Brain microvascular endothelial cell (primary cell): ENCODE data around the gene VCPKMT.
"Not testable (repeated sequence)": the region's sequence is repeated elsewhere in the genome, so short reads cannot be mapped to it uniquely, and the experiment has no call there.

ENCODE experiments used
- DNase-seq: peaks from one replicate; pipeline ENCODE4 v3.0.0-alpha.2; 2020
- H3K27ac ChIP-seq: fragments of 250-450 bp; sonication (Bioruptor Pico); 2 replicates; pipeline ENCODE4 v1.5.1; 2020; ENCODE audit warnings: mild to moderate bottlenecking, moderate library complexity
- H3K27me3 ChIP-seq: fragments of 250-450 bp; sonication (Bioruptor Pico); replicated peaks from 2 replicates; pipeline ENCODE4 v1.5.1; 2020; ENCODE audit warnings: mild to moderate bottlenecking
- H3K36me3 ChIP-seq: fragments of 250-450 bp; sonication (Bioruptor Pico); replicated peaks from 2 replicates; pipeline ENCODE4 v1.5.1; 2020; ENCODE audit warnings: mild to moderate bottlenecking
- H3K4me3 ChIP-seq: 2 replicates; pipeline ENCODE4 v1.5.1; 2011; ENCODE audit warnings: low read depth, mild to moderate bottlenecking, control low read depth, low read length, moderate library complexity
- CTCF ChIP-seq: IDR thresholded peaks from 2 replicates; pipeline ENCODE4 v1.5.1; 2011; ENCODE audit warnings: low read depth, mild to moderate bottlenecking, moderate library complexity, low read length, control low read depth, inconsistent platforms; ENCODE audit errors: missing control alignments
- in situ Hi-C: cut with HindIII; loops from 2 replicates; pipeline ENCODE4 v1.10.0; 2017; ENCODE audit warnings: low sequenced_read_pairs, low pct_ligation_motif_present

VCPKMT gene

GRCh38 chr14:50082784-50083466, 33.4 kb downstream of the VCPKMT start:
- Histone ChIP-seq H3K27me3 (no peaks in the 10 kb centered on the region), H3K4me3 (no peak overlapping the region), H3K36me3 (no peaks in the 10 kb centered on the region), H3K27ac (no peak overlapping the region)
- no peak for TF ChIP-seq CTCF
- peak; percentile 7 for DNase-seq
- in situ Hi-C loops = no loop called here

- in situ Hi-C loops = no loop called here
- Histone ChIP-seq H3K27me3 (no peaks in the 10 kb centered on the region), H3K27ac (no peak overlapping the region), H3K36me3 (no peaks in the 10 kb centered on the region), H3K4me3 (no peak overlapping the region)
- DNase-seq = no peak
- no peak for TF ChIP-seq CTCF
These were observed 34.0 kb downstream of the VCPKMT start for GRCh38 chr14:50082308-50082742.

- H3K27ac ChIP-seq, H3K36me3 ChIP-seq, H3K27me3 ChIP-seq, in situ Hi-C loops, DNase-seq, H3K4me3 ChIP-seq: not testable (repeated sequence)
These were observed 37.3 kb downstream of the VCPKMT start for GRCh38 chr14:50079103-50079502.

- H3K4me3 ChIP-seq, in situ Hi-C loops, H3K27me3 ChIP-seq, DNase-seq, H3K27ac ChIP-seq, H3K36me3 ChIP-seq: not testable (repeated sequence)
These were observed 42.7 kb downstream of the VCPKMT start for GRCh38 chr14:50073663-50074062.

GRCh38 chr14:50072395-50072794, 44.0 kb downstream of the VCPKMT start:
- no peak for DNase-seq
- no peak for TF ChIP-seq CTCF
- H3K27me3 ChIP-seq = no peaks in the 10 kb centered on the region
- no peak overlapping the region for H3K4me3 ChIP-seq
- in situ Hi-C loops = no loop called here
- H3K36me3 ChIP-seq = no peaks in the 10 kb centered on the region
- H3K27ac ChIP-seq = no peak overlapping the region

- Histone ChIP-seq H3K36me3 (no peaks in the 10 kb centered on the region), H3K27ac (no peak overlapping the region), H3K27me3 (no peaks in the 10 kb centered on the region), H3K4me3 (no peak overlapping the region)
- DNase-seq = no peak
- no peak for TF ChIP-seq CTCF
- in situ Hi-C loops = no loop called here
These were observed 45.4 kb downstream of the VCPKMT start for GRCh38 chr14:50070840-50071548.
